NCI-H1105 (cell line): ENCODE data around the gene RRP12.
"Not testable (repeated sequence)": the region's sequence is repeated elsewhere in the genome, so short reads cannot be mapped to it uniquely, and the experiment has no call there.

Source experiments
- DNase-seq: peaks from one replicate; lab custom pipeline; 2025; lab: John Stamatoyannopoulos, UW

Gene RRP12

DNA sequence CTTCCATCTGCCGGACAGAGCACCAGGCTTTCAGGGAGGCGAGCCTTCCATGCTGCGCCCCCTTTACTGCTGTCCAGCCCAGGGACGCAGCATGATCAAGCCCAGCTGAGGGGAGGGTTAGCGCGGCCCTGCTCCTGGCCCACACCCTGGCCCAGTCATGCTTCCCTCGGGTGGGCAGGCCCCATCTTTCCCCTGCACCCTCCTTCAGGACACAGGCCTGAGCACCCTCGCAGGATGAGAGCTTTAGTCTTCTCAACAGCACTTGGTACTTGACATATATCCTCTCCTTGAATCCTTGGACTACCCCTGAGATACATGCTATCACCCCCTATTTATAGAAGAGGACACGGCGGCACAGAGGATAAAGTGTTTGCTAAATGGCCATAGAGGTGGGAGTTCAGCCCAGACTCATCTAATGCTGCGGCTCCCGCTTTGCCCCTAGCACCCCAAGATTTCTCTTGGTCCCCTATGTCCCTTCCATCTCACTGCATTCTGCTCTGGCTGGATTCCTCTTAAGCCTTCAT, 34.0 kb downstream of the RRP12 start:
- no peak for DNase-seq

DNA sequence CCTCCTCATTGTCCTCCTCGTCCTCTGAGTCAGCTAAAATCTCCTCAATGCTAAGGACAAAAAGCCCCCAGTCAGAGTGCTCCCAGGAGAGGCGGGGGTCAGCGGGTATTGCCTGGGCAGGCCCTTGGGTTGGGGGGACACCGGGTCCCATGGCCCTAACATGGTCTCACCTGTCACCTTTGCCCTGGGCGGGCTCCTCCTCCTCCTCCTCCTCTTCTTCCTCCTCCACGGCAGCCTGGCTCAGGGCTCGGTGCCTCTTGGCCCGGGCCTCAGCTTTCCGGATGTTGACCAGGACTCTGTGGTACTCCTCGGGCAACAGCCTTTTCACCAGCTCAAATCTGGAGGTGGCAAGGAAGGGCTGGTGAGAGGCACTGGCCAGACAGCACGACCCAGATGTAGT, 34.6 kb downstream of the RRP12 start:
- no peak for DNase-seq

DNA sequence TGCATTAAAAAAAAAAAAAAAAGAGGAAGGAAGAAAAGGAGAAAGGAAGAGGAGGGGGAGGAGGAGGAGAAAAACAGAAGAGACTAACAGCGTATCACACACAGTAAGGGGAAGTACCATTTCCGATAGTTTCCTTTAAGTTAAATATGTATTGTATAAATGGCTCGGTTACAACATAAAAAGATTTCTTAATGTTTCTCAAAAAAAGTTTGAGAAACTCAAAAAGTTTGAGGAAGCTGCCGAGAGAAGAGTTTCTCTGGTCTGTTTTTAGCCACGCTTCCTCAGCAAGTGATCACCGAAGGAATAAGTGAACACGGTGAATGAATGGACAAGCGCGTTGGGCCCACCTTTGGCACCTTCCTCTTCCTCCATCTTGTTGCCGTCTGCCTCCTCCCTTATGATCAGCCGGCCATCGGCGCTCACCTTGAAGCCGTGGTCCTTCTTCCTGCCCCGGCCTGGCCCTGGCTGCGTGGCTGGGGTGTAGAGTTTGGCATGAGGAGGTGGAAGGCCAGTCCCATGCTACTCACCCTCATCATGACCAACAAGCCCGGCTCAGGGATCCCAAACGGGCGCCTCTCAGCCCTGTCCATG, 35.3 kb downstream of the RRP12 start:
- no peak for DNase-seq

DNA sequence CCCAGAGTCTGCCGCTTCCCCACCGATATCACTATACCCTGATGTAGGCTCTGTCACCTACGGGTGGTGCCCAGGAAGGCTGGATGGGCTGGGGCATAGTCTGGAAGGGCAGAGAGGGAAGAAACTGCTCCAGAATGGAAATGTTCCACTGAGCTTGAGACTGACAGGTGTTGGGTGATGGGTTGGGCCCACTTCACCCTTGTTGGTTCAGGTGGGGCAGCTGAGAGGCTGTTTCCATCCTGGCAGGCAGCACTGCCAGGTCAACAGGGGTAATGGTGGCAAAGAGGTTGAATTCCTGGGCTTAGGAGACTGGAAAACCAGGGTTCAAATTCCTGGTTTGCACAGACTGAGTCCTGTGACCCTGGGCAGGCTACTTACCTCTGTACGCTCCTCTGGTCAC, 38.1 kb downstream of the RRP12 start:
- no peak for DNase-seq

DNA sequence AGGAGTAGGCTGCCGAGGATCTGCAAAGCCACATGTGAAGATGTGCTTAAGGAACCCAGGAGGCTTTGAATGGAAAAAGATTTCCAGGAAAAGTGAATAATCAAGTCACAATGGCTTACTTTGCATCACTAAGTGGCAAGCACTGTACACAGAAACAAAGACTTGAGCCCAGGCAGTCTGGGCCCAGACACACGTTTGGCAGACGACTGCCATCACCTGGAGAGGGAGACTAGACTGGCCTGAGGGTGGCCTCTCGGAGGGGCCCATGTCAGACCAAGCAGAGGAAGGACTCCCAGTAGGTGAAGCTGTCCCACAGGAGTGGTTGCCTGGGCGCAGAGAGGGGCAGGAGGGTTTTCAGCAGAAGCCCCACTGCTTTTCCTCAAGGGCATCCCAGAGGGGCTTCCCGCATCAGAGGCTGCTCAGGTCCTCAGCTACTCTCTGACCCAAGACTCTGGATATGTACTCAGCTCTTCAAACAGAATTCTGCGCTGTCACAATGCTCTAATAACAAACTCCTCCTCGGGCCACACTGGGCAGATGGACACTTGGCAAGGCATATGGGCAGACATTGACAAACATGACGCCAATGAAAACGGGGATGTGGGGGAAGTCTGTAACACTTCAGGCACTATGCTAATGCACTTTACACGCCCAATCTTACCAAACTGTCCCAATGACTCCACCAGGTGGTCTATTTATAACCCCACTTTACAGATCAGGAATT, 38.7 kb downstream of the RRP12 start:
- DNase-seq: no peak

DNA sequence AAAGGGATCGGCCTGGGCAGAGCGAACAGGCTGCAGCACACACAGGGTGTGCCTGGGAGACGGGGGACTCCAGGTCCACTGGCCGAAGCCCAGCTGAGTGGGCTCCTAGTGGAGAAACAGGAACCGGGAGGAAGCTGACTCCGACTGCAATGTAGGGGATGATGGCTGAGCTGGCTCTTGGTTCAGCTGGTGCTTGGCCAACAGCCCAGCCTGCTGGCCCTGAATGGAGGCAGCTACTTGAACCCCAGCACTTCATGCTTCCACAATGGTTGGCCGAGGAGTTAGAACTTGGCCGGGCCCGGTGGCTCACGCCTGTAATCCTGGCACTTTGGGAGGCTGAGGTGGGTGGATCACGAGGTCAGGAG, 39.6 kb downstream of the RRP12 start:
- DNase-seq: no peak

DNA sequence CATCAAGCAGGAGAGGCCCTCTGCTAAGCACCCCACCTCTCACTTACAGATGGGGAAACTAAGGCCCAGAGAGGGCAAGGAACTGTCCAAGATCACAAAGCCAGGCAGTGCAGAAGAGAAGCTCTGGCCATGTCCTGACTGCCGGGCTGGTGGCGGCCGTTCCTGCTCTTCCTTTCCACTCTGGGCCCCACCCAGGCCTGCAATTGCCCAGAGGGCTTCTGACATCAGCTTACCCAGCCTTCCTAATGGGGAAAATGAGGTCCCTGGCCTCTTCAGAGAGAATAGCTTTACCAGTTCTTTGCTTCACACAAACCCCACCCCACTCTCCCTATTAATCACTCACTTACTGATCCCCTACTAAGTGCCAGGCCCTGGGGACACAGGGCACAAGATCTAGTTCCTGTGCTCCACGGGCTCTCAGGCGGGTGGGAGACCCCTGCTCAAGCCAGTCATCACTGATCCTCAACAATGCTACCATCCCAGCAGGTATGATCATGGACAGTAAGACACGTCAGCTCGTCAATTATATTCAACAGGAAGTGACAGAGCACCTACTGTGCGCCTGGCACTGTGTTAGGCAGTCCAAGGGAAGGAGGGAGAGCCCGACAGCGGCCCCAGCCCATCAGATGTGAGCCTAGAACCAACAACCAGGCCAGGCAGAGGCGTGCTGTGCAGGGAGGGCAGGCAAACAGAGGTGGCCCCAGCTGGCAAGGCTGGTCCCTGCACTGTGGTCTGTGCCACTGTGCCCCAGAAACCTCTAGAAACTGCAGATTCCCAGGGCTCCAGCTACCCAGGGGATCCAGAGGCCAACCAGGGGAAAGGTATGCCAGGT, 40.2 kb downstream of the RRP12 start:
- no peak for DNase-seq

DNA sequence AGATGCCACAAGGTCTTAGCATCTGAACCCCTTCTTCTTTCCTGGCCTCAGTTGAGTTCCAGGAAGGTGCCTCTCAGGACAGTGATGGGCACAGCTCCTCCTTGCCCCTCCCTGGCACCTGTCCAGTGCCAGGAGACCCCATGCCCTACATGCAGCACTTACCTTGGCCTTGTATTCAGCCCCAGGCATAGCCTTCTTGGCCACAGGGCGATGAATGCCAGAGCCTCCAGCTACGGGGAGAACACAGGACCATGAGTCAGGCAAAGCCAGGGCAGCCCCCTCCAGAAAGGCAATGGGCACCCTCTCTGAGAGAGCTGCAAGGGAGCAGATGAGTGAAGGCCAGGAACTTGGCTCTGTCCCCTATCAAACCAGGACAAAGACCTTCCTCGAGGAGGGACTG, 42.4 kb downstream of the RRP12 start:
- DNase-seq: no peak

DNA sequence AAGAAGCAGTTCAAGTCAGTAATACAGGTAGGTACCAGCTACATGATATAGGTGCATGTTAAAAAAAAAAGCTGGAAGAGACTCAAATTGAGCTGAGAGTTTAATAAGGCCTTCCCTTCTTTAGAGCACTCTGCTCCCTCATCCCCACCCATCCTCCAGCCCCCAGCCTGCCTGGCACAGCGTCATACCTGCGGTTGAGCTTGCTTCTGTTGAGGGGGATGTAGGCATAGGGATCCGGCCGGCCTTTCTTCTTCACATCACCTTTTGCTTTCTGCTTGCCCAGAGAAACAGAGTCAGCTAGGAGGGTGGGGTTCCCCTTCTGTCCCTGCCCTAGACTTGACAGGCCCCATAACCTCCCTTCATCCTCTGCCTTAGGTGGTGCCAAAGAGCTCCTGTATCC, 42.8 kb downstream of the RRP12 start:
- DNase-seq: no peak

DNA sequence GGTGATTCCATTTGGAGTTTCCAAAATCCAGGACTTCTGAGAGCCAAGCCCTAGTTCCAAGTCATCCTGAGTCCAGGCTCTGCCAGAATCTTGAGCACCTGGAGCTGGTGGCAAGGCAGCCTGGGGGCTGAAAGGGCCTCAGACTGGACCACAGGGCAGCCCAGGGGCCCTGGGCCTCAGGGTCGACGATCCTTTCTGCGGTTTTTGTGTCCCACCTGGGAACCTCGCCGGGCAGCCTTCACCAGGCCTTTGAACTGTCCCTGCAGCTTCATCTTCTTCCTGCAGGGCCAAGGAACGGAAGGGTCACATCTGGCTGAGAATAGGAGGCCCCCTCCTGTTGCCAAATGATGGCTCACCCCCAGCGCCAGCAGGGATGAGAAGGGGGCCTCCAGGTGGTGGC, 44.2 kb downstream of the RRP12 start:
- DNase-seq: no peak

DNA sequence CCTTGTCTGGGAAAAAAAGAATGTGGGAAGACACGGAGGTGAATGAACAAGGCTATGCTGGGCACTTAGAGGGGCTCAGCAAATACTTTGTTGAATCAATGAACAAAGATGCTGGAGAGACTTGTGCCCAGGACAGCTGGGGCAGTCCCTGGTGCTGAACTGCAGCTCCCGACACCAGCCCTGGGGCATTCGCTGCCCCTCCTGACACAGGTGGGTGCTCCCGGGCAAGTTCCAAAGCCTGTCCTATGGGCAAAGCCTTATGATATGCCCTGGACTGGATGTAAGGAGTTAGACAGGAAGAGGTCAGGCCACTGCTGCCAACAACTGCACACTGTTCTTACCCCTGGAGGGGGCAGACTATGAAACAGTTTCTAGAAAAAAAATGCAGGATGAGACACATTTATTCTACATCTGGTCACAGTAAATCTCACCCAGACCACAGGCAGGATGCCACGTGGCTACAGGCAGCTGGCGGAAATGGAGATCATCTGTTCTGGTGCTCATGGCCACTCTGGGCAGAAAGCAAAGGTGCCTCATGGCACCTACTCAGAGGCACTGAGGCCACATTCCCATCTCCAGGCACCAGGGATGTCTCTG, 44.7 kb downstream of the RRP12 start:
- DNase-seq: no peak

DNA sequence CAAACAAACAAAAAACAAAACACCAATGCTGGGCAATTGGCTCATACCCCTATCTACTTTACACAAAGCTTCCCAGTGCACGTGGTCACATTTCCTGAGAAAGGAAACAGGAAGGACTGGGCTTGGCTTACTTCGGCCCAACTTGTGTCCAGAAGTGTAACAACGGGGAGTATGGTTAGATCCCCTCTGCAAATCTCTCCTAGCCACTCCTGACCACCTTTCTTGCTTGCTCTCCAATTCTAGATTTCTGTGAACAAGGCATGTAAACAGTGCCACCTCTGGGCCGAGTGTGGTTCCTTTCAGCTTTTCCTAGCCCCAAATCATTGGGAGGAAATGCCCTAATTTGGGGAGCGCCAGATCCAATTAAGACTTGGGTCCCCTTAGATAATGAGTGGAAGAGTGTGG, 45.6 kb downstream of the RRP12 start:
- no peak for DNase-seq

DNA sequence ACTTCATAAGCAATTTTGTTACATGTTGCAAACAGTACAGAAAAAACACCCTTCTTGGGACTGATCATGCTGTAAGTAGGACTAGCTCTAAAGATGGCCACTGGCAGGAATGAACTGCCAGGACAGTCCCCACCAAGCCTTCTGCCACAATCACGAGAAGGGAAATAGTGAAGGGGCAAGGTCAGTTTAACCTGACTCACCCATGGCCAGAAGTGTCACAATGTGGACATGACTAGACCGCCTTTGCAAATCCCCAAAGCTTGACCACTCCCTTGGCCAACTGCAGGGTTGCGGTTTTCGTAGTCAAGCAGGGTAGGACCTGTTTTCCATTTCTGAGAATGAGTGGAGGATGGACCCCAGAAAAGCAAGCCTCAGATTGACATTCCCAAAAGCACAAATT, 47.2 kb downstream of the RRP12 start:
- no peak for DNase-seq

DNA sequence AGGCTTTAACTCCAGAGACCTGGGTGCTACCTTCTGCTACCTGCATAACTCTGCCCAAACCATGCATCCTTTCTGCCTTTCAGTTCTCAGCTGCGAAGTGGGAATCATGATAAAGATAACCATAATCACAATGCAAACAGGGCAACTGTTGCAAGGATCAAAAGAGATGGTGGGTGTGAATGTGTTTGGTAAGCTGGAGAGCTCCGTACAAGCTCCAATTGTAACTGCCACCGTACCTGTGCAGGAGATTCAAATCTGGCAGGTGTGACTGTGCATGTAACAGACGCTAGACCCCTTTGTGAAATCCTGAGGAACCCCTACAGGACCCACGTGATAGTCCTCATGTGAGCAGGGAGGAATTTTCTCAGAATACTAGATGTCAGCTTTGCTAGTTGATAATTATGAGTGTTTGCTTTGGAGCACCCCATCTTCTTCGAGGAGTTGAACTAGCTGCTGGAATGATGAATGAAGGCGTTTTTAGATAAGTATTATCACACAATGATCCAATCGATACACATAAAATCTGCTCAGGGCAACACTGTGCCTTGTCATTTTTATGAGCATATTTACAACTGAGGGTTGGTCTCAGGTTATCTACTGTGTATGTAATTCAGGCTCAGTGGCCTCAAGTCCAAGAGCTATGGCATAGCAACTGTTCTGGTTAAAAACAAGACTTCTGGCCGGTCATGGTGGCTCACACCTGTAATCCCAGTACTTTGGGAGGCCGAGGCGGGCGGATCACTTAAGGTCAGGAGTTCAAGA, 51.2 kb downstream of the RRP12 start:
- DNase-seq: no peak

DNA sequence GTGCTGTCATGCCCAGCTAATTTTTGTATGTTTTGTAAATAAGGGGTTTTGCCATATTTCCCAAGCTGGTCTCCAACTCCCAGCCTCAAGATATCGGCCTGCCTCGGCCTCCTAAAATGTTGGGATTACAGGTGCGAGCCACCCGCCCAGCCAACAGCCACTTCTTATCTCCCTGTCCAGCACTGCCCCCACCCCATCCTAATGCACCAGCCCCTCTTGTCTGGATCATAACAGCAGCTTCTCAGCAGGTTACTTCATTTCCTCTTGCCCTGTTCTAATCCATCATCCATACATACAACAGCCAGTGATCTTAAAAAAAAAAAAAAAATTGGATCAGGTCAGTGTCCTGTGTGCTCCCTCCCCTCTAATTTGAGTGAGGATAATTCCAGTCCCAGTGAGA, 53.8 kb downstream of the RRP12 start:
- no peak for DNase-seq

DNA sequence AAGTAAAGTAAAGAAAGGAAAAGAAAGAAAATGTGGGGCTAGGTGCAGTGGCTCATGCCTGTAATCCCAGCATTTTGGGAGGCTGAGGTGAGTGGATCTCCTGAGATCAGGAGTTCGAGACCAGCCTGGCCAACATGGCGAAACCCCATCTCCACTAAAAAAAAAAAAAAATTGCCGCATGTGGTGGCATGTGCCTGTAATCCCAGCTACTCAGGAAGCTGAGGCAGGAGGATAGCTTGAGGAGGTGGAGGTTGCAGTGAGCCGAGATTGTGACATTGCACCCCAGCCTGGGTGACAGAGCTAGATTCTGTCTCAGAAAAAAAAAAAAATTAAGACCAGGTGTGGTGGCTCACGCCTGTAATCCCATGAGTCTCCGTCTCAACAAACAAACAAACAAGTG, 57.5 kb downstream of the RRP12 start:
- DNase-seq: not testable (repeated sequence)

DNA sequence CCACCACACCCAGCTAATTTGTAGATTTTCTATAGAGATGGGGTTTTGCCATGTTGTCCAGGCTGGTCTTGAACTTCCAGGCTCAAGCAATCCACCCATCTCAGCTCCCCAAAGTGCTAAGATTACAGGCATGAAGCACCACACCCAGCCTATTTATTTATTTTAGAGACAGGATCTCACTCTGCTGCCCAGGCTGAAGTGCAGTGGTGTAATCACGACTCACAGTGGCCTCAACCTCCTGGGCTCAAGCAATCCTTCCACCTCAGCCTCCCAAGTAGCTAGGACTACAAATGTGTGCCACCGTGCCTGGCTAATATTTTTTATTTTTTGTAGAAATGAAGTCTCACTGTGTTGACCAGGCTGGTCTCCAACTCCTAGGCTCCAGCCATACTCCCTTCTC, 59.7 kb downstream of the RRP12 start:
- DNase-seq: no peak

DNA sequence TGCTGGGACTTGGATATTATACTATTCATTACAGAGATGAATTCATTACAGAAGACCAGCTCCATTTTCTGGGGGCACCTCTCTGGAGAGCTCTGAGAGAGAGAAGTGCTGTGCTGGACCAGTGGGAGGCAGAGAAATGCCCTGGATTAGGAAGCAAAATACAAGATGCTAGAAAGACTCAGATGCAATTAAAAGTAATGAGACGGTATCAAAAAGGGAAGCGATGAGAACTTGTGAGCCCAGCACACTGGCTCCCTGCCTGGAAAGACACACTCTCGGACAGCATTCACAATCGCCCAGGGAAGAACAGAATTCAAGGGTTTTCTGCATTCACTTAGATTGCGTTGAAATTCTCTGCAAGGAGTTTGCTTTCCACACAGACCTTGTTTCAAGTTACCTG, 63.1 kb downstream of the RRP12 start:
- DNase-seq: no peak

DNA sequence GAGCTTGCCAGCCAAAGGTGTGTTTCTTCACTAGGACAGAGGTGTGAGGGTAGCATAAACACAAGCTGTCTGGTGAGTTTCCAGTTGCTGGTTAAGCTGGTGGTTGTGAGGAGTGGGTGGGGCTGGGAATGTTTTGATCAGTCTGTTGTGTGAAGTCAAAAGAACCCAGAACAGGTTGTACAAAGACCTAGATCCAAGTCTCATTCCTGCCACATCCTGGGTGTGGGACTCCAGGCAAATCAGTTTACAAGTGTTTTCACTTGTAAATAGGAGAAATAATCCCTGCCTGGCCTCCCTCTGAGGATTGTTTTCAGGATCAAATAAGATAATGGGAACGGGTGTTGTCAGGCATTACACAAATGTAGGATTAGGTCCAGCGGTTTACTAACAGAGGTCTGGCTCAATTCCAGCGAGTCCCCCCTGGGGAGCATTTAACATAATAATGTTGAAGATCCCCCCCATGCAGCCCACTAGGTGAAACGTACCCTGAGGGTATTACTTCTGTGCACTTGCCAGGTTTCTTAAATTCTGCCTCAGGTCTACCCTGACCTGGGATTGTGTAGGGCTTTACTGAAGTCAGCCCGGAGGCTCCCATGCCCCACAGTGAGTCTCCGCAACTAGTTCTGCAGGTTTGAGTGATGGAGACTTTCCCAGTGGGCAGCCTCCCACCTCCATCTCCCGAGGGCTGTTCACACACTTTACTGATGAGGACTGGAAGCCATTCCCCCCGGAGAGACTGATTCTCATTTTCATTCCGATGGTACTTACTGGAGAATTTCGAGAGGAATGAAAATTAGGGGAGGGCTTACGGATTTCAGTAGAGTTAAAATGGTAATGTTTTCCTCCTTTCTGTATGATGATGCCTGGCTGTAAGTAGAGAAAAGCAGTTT, 64.0 kb downstream of the RRP12 start:
- no peak for DNase-seq

DNA sequence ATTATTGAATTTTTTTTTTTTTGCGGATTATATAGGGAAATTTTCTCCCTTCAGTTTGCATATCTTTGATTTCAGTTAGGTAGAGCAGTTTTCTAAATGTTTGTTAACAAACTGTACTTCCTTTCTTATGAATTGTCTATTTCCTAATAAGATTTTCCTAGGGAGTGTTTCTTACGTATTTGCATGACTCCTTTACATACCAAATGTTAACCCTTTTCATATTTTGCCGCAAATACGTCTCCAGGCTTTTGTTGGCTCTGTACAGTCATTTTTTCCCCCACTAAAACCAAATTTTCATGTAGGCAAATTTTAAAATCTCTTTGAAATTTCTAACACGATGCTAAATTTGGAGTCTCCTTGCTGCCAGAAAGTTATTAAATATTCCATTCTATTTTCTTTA, 64.7 kb downstream of the RRP12 start:
- DNase-seq: no peak

DNA sequence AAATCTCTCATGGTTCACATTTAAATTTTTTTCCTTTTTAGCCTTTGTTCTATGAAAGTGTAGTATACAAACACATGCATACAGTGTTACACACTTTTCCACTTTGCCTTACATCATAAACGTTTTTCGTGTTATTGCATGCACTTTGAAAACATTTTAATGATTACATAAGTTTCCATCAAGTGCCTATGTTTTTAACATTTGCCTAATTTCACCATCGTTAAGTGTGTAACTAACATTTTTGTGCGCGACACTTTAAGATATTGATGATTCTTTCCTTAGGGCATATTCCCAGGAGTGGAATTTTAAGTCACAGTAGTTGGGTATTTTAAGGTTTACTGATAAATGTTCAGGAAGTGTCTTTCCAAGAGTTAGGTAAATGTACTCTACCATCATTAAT, 65.1 kb downstream of the RRP12 start:
- DNase-seq: no peak
